Tibial nerve (tissue), 4 donors: ENCODE measurements around the gene PRKAA2. TPM values are rescaled to one million over a fixed set of nuclear protein-coding genes. Genes with fewer than 3 reads are reported as not detected.

Experiments
- DNase-seq, 2 donors: peaks; one replicate each; pipeline ENCODE4 v3.0.0-alpha.2; 2019; ENCODE audit warnings: low spot score in 2 of 2
- H3K27ac ChIP-seq, 4 donors: fragments of 200-600 bp; sonication (generic) in 3 of 4; one replicate each; pipeline ENCODE4 v1.5.1; 2017 to 2019; ENCODE audit warnings: mild to moderate bottlenecking in 1 of 4
- H3K27me3 ChIP-seq, 2 donors: fragments of 200-600 bp; sonication (generic) in 1 of 2; one replicate each; pipeline versions ENCODE4 v1.5.1 to v1.6.0; 2017 to 2019
- H3K36me3 ChIP-seq, 3 donors: fragments of 200-600 bp; sonication (generic); one replicate each; pipeline ENCODE4 v1.5.1; 2018 to 2019
- H3K4me1 ChIP-seq, 4 donors: fragments of 200-600 bp; sonication (generic) in 3 of 4; one replicate each; pipeline ENCODE4 v1.5.1; 2017 to 2019
- H3K4me3 ChIP-seq, 4 donors: fragments of 200-600 bp; sonication (generic) in 3 of 4; one replicate each; pipeline ENCODE4 v1.5.1; 2017 to 2019; ENCODE audit warnings: mild to moderate bottlenecking in 1 of 4, moderate library complexity in 1 of 4
- H3K9me3 ChIP-seq, 4 donors: fragments of 200-600 bp; sonication (generic) in 3 of 4; one replicate each; pipeline ENCODE4 v1.5.1; 2017 to 2019
- CTCF ChIP-seq, 5 experiments: fragments of 200-600 bp in 3 of 5; fragments of 450-650 bp in 2 of 5; sonication (generic) in 3 of 5; IDR thresholded peaks; one replicate each; pipeline ENCODE4 v1.5.1; 2016 to 2019; ENCODE audit warnings: antibody characterized with exemption in 5 of 5, mild to moderate bottlenecking in 3 of 5, moderate library complexity in 2 of 5
- EP300 ChIP-seq, 2 donors: sonication (generic); formaldehyde crosslinking; IDR thresholded peaks; one replicate each; pipeline ENCODE4 v1.6.1; 2017; ENCODE audit warnings: antibody characterized with exemption in 2 of 2, mild to moderate bottlenecking in 1 of 2
- POLR2A ChIP-seq, 2 donors: fragments of 450-650 bp; IDR thresholded peaks; one replicate each; pipeline ENCODE4 v1.6.1; 2017; ENCODE audit warnings: antibody characterized with exemption in 2 of 2, mild to moderate bottlenecking in 2 of 2, moderate library complexity in 2 of 2
- WGBS, 2 donors: methylation state at CpG; one replicate each; pipeline ENCODE4 v1.1.5; 2018; 5-methylcytosine and 5-hydroxymethylcytosine counted together
- small RNA-seq: library from RNA; depleted of rRNA; stranded (forward); fragments of <200 nt; gene quantifications from one replicate; pipeline ENCODE3, GENCODE V24; 2016
- total RNA-seq, 4 donors: library from RNA; depleted of rRNA; stranded (reverse); fragments of >200 nt; gene quantifications; one replicate each; pipeline ENCODE4 v1.1.0, GENCODE V29; 2016

Gene PRKAA2
- total RNA-seq, 4 donors from 2014 or later = 7.8 to 11.6 (median 10.2) TPM

DNA sequence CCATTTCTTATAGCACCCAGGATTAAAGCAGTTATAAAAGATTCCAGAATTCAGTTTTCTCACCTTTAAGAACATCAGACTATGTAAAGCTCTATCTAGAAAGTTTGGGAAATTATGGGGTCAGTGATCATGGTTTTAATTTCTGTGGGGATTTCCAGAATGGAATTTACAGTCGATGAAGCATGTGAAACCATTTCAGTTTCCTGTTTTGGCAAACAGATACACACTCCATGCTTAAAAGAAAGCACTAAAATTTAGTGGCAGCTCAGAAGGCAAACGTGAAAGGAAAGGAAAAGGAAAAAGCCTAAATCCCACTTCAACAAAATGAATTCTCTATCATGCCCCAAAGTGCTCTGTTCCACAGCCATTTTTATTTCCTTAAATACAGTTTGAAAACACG, 113.7 kb downstream of the PRKAA2 start:
- Histone ChIP-seq H3K27me3 (no peaks in the 10 kb centered on the region), H3K36me3 (no peaks in the 10 kb centered on the region), H3K9me3 (no peaks in the 10 kb centered on the region), H3K4me1 (no peaks in the 10 kb centered on the region), H3K27ac (no peak overlapping the region), H3K4me3 (no peak overlapping the region)
- DNase-seq = no peak
- TF ChIP-seq POLR2A (IDR thresholded peaks at IDR 0.05) = no peak
- no peak for TF ChIP-seq CTCF (IDR thresholded peaks at IDR 0.05)
- no peak for TF ChIP-seq EP300 (IDR thresholded peaks at IDR 0.05)
- 13 to 28% methylated on average over 3 of the region's 3 CpGs for WGBS, 2 donors

Small RNA genes within 50 kb of the gene (small RNA-seq; reads per million reads assigned to genes)
- gene AC099789.1 = not detected

Other genes with a start within 250 kb of the PRKAA2 start
- 100 to 1,000 TPM; 139 to 307 (median 267) TPM for gene PLPP3, start 65.8 kb upstream of the PRKAA2 start, total RNA-seq
- not detected for gene FYB2, start 174.1 kb downstream of the PRKAA2 start, total RNA-seq
- not detected for gene C8A, start 209.5 kb downstream of the PRKAA2 start, total RNA-seq